ENCODE results near the gene CLEC3B.

Gene CLEC3B

GRCh38 chr3:45003406-45003805 is 22.7 kb upstream of the CLEC3B start:
- DNase-seq (ENCODE audit: low read depth in 2 of 2): no peak

- DNase-seq (ENCODE audit: low read depth in 2 of 2): no peak
Measured at GRCh38 chr3:45003859-45004258, 22.2 kb upstream of the CLEC3B start.

- no peak for DNase-seq (ENCODE audit: low read depth in 2 of 2)
Measured at GRCh38 chr3:45007091-45007490, 19.0 kb upstream of the CLEC3B start.

- DNase-seq (ENCODE audit: low read depth in 2 of 2): no peak
Measured at GRCh38 chr3:45008117-45008516, 18.0 kb upstream of the CLEC3B start.

GRCh38 chr3:45009868-45010267 is 16.2 kb upstream of the CLEC3B start:
- no peak for DNase-seq (ENCODE audit: low read depth in 2 of 2)

GRCh38 chr3:45010811-45011333 is 15.2 kb upstream of the CLEC3B start:
- no peak for DNase-seq (ENCODE audit: low read depth in 2 of 2)

GRCh38 chr3:45011756-45012508 is 14.2 kb upstream of the CLEC3B start:
- no peak for DNase-seq (ENCODE audit: low read depth in 2 of 2)

- DNase-seq (ENCODE audit: low read depth in 2 of 2): no peak
Measured at GRCh38 chr3:45012577-45012976, 13.5 kb upstream of the CLEC3B start.

- DNase-seq (ENCODE audit: low read depth in 2 of 2): no peak
Measured at GRCh38 chr3:45016916-45017315, 9.2 kb upstream of the CLEC3B start.

GRCh38 chr3:45017821-45018220 is 8.3 kb upstream of the CLEC3B start:
- DNase-seq (ENCODE audit: low read depth in 2 of 2): no peak

GRCh38 chr3:45020534-45020933 is 5.6 kb upstream of the CLEC3B start:
- DNase-seq (ENCODE audit: low read depth in 2 of 2): no peak

GRCh38 chr3:45021524-45022297 is 4.4 kb upstream of the CLEC3B start:
- DNase-seq (ENCODE audit: low read depth in 2 of 2): no peak

GRCh38 chr3:45023675-45024074 is 2.4 kb upstream of the CLEC3B start:
- DNase-seq (ENCODE audit: low read depth in 2 of 2): no peak

GRCh38 chr3:45024542-45025255 is 1.4 kb upstream of the CLEC3B start:
- DNase-seq (ENCODE audit: low read depth in 2 of 2): no peak

GRCh38 chr3:45026957-45027356 is 854 bp downstream of the CLEC3B start:
- no peak for DNase-seq (ENCODE audit: low read depth in 2 of 2)

GRCh38 chr3:45027441-45027840 is 1.3 kb downstream of the CLEC3B start:
- no peak for DNase-seq (ENCODE audit: low read depth in 2 of 2)

- no peak for DNase-seq (ENCODE audit: low read depth in 2 of 2)
Measured at GRCh38 chr3:45029216-45029615, 3.1 kb downstream of the CLEC3B start.

GRCh38 chr3:45029661-45030060 is 3.6 kb downstream of the CLEC3B start:
- DNase-seq (ENCODE audit: low read depth in 2 of 2): no peak

- DNase-seq (ENCODE audit: low read depth in 2 of 2): no peak
Measured at GRCh38 chr3:45031531-45031930, 5.4 kb downstream of the CLEC3B start.

- DNase-seq (ENCODE audit: low read depth in 2 of 2): no peak
Measured at GRCh38 chr3:45032113-45032512, 6.0 kb downstream of the CLEC3B start.

- DNase-seq (ENCODE audit: low read depth in 2 of 2): no peak
Measured at GRCh38 chr3:45033791-45034190, 7.7 kb downstream of the CLEC3B start.

GRCh38 chr3:45034612-45035252 is 8.6 kb downstream of the CLEC3B start:
- no peak for DNase-seq (ENCODE audit: low read depth in 2 of 2)
